HepG2 (cell line): ENCODE measurements around the gene RPS10.

ENCODE experiments used
- DNMT1 ChIP-seq: sonication (generic); formaldehyde crosslinking; IDR thresholded peaks from 2 replicates; pipeline ENCODE4 v1.5.1; 2020; ENCODE audit warnings: mild to moderate bottlenecking, missing genetic modification reagents
- FOXK2 ChIP-seq: fragments of 450-650 bp; IDR thresholded peaks from 2 replicates; pipeline ENCODE4 v1.6.1; 2016
- HNF4G ChIP-seq, 2 experiments: sonication (generic) in 1 of 2; formaldehyde crosslinking in 1 of 2; IDR thresholded peaks; 2 replicates each; pipeline versions ENCODE4 v1.4.0 to v1.6.1; 2011 to 2020; ENCODE audit warnings: borderline replicate concordance in 2 of 2, low read depth in 2 of 2, mild to moderate bottlenecking in 2 of 2, low read length in 1 of 2, missing genetic modification reagents in 1 of 2, moderate library complexity in 1 of 2
- MAZ ChIP-seq, 2 experiments: sonication (generic) in 1 of 2; formaldehyde crosslinking in 1 of 2; IDR thresholded peaks; 2 replicates each; pipeline versions ENCODE4 v1.5.0 to v1.6.1; 2012 to 2020; ENCODE audit warnings: low read depth in 2 of 2, mild to moderate bottlenecking in 2 of 2, borderline replicate concordance in 1 of 2, improper control_type of control experiment in 1 of 2, low read length in 1 of 2, missing genetic modification reagents in 1 of 2, moderate library complexity in 1 of 2
- POLR2AphosphoS2 ChIP-seq: IDR thresholded peaks from 2 replicates; pipeline ENCODE4 v1.6.1; 2011; ENCODE audit warnings: low read depth, low read length, improper control_type of control experiment
- RBAK ChIP-seq: sonication (generic); formaldehyde crosslinking; IDR thresholded peaks from 2 replicates; pipeline ENCODE4 v1.5.1; 2020; ENCODE audit warnings: mild to moderate bottlenecking, missing genetic modification reagents
- TCF12 ChIP-seq, 2 experiments: fragments of 450-650 bp in 1 of 2; sonication (generic) in 1 of 2; formaldehyde crosslinking in 1 of 2; IDR thresholded peaks; 2 replicates each; pipeline versions ENCODE4 v1.6.1 to v1.8.0; 2017 to 2022; ENCODE audit warnings: antibody characterized with exemption in 1 of 2, mild to moderate bottlenecking in 1 of 2, missing genetic modification reagents in 1 of 2, moderate library complexity in 1 of 2
- ZFYVE20 ChIP-seq: sonication (generic); formaldehyde crosslinking; IDR thresholded peaks from 2 replicates; pipeline ENCODE4 v1.8.0; 2023; ENCODE audit warnings: low read depth, mild to moderate bottlenecking, moderate library complexity, missing genetic modification reagents, borderline replicate concordance

DNA sequence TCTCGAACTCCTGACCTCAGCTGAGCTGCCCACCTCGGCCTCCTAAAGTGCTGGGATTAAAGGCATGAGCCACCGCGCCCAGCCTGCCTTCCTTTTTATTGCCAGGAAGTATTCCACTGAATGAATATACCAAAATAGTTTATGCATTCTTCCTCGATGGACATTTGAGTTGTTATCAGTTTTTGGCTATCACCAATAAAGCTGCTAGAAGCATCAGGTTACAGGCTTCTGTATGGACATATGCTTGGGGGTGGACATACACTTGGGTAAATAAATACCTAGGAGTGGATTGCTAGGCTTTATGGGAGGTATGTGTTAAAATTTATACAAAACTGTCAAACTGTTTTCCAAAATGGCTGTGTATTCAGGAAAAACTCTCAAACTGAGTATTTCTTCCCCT lies 10.0 kb upstream of the RPS10 start:
- no peak for TF ChIP-seq MAZ (IDR thresholded peaks at IDR 0.05; ENCODE audit: borderline replicate concordance, low read depth, low read length)
- no peak for TF ChIP-seq MAZ (CRISPR knock-in tag; IDR thresholded peaks at IDR 0.05; ENCODE audit: low read depth)
- no peak for TF ChIP-seq TCF12 (IDR thresholded peaks at IDR 0.05)
- TF ChIP-seq TCF12 (CRISPR knock-in tag; IDR thresholded peaks at IDR 0.05) = no peak
- TF ChIP-seq FOXK2 = no peak
- no peak for TF ChIP-seq DNMT1 (CRISPR knock-in tag)
- TF ChIP-seq ZFYVE20 (CRISPR knock-in tag) = no peak
- TF ChIP-seq RBAK (CRISPR knock-in tag) = no peak
- TF ChIP-seq HNF4G (IDR thresholded peaks at IDR 0.05; ENCODE audit: borderline replicate concordance, low read depth, low read length) = no peak
- no peak for TF ChIP-seq HNF4G (CRISPR knock-in tag; IDR thresholded peaks at IDR 0.05; ENCODE audit: borderline replicate concordance, low read depth)
- no peak for TF ChIP-seq POLR2AphosphoS2
